Loucy (cell line): Measurements from ENCODE around the gene RAC2.

Experiments
- H2AFZ ChIP-seq: fragments of 200-600 bp; sonication (generic); 2 replicates; pipeline ENCODE4 v1.6.0; 2016; ENCODE audit warnings: antibody characterized with exemption, mild to moderate bottlenecking, low read length, moderate library complexity
- H3F3A ChIP-seq: fragments of 200-600 bp; 2 replicates; pipeline ENCODE4 v1.6.0; 2016; ENCODE audit warnings: antibody characterized with exemption, low read depth, mild to moderate bottlenecking
- H3K27me3 ChIP-seq: fragments of 200-600 bp; sonication (generic); 2 replicates; pipeline ENCODE4 v1.6.1; 2014; ENCODE audit warnings: low read length, mild to moderate bottlenecking; ENCODE audit not compliant: insufficient read depth, poor library complexity, severe bottlenecking
- H3K36me3 ChIP-seq: fragments of 200-600 bp; sonication (generic); 2 replicates; pipeline ENCODE4 v1.6.1; 2016; ENCODE audit warnings: low read length; ENCODE audit not compliant: insufficient read depth
- H3K4me1 ChIP-seq: fragments of 200-600 bp; sonication (generic); 2 replicates; pipeline ENCODE4 v1.5.1; 2014; ENCODE audit warnings: low read length, mild to moderate bottlenecking; ENCODE audit not compliant: insufficient read depth, poor library complexity, severe bottlenecking
- H3K4me2 ChIP-seq: fragments of 200-600 bp; sonication (generic); 2 replicates; pipeline ENCODE4 v1.6.0; 2014; ENCODE audit warnings: antibody characterized with exemption, low read length, low read depth, mild to moderate bottlenecking; ENCODE audit not compliant: poor library complexity, severe bottlenecking
- H3K4me3 ChIP-seq: fragments of 200-600 bp; sonication (generic); 2 replicates; pipeline ENCODE4 v1.5.1; 2014; ENCODE audit warnings: low read length, mild to moderate bottlenecking, mixed read lengths; ENCODE audit not compliant: poor library complexity, severe bottlenecking
- H3K79me2 ChIP-seq: fragments of 200-600 bp; sonication (generic); 2 replicates; pipeline ENCODE4 v1.6.1; 2014; ENCODE audit warnings: low read length; ENCODE audit not compliant: insufficient read depth
- H3K9ac ChIP-seq: fragments of 200-600 bp; sonication (generic); 2 replicates; pipeline ENCODE4 v1.6.0; 2014; ENCODE audit warnings: mild to moderate bottlenecking, low read depth, low read length, moderate library complexity; ENCODE audit not compliant: poor library complexity, severe bottlenecking
- H3K9me2 ChIP-seq: fragments of 200-600 bp; sonication (generic); replicated peaks from 2 replicates; pipeline ENCODE4 v1.6.1; 2016; ENCODE audit warnings: low read depth, low read length, mixed read lengths
- H3K9me3 ChIP-seq: fragments of 200-600 bp; sonication (generic); 2 replicates; pipeline ENCODE4 v1.6.1; 2014; ENCODE audit warnings: mild to moderate bottlenecking, antibody characterized with exemption, low read length, low read depth; ENCODE audit not compliant: insufficient read depth
- H4K20me1 ChIP-seq: fragments of 200-600 bp; sonication (generic); 2 replicates; pipeline ENCODE4 v1.6.0; 2014; ENCODE audit warnings: antibody characterized with exemption, low read length, mild to moderate bottlenecking; ENCODE audit not compliant: insufficient read depth, poor library complexity, severe bottlenecking
- CTCF ChIP-seq: fragments of 200-600 bp; sonication (generic); conservative IDR thresholded peaks from 2 replicates; pipeline ENCODE4 v1.5.1; 2014; ENCODE audit warnings: mild to moderate bottlenecking, antibody characterized with exemption, low read length
- EZH2phosphoT487 ChIP-seq: fragments of 200-600 bp; IDR thresholded peaks from 2 replicates; pipeline ENCODE4 v1.6.1; 2018; ENCODE audit warnings: antibody characterized with exemption, mild to moderate bottlenecking, moderate library complexity, borderline replicate concordance

The RAC2 gene

GRCh38 chr22:37244922-37245722 lies 1.1 kb upstream of the RAC2 start:
- Histone ChIP-seq H3K9ac (peak overlapping the region; percentile 99), H3K27me3 (peaks cover 7% of the 10 kb centered on the region), H2AFZ (no peak overlapping the region), H4K20me1 (peaks cover 27% of the 10 kb centered on the region), H3K36me3 (peaks cover 16% of the 10 kb centered on the region; the same call in 1 of the 2 replicates), H3K4me3 (peak overlapping the region; percentile 94), H3K79me2 (peaks cover 39% of the 10 kb centered on the region), H3K9me3 (no peaks in the 10 kb centered on the region), H3F3A (peaks cover 12% of the 10 kb centered on the region; the same call in 1 of the 2 replicates), H3K4me2 (peak overlapping the region; percentile 98), H3K4me1 (peaks cover 43% of the 10 kb centered on the region), H3K9me2 (no peaks in the 10 kb centered on the region)
- TF ChIP-seq CTCF (no peak), EZH2phosphoT487 (no peak)

DNA sequence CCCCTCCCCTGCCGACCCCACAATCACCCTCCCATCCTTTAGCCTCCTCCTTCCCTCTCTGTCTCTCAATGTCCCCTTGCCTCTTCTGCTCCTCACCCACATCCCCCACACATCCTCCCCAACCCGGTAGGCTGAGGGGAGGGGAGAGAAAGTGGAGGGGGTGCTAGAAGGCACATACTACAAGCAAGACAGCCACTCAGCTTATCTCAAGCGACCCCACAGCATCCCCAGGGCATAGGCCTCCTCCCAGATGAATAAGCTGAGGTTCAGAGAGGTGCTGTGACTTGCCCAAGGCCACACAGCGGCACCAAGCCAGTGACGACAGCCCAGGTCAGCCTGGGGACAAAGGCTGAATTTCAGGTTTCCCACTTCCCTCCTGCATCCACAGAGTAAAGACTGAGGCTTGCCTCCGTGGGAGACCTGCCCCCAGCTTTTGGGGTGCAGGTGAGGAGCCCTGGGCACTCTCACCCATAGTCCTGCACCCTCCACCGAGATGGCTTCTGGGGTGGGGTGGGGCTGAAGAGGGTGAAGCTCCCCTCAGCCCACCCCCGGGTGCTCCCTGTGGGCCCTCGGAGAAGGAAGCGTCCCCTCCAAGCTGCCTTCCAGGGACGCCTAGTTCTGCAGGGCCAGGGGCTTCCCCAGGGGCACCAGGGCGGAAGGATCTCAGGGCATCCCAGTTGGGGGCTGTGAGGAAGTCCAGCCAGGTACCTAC lies 511 bp downstream of the RAC2 start:
- Histone ChIP-seq H3K36me3 (peaks cover 30% of the 10 kb centered on the region; the same call in 1 of the 2 replicates), H3K4me2 (peak overlapping the region; percentile 98), H3K9ac (peak overlapping the region; percentile 99), H3K4me1 (peaks cover 57% of the 10 kb centered on the region), H3K9me3 (no peaks in the 10 kb centered on the region), H3K79me2 (peaks cover 55% of the 10 kb centered on the region), H4K20me1 (peaks cover 43% of the 10 kb centered on the region), H3K4me3 (peak overlapping the region; percentile 94), H3F3A (peaks cover 12% of the 10 kb centered on the region; the same call in 1 of the 2 replicates), H3K9me2 (no peaks in the 10 kb centered on the region), H2AFZ (no peak overlapping the region), H3K27me3 (peaks cover 7% of the 10 kb centered on the region)
- TF ChIP-seq CTCF (no peak), EZH2phosphoT487 (no peak)

GRCh38 chr22:37242395-37242918 lies 1.6 kb downstream of the RAC2 start:
- Histone ChIP-seq H3K9ac (peak overlapping the region; percentile 99), H3K36me3 (peaks cover 36% of the 10 kb centered on the region; the same call in 1 of the 2 replicates), H2AFZ (no peak overlapping the region), H4K20me1 (peaks cover 54% of the 10 kb centered on the region), H3K9me2 (no peaks in the 10 kb centered on the region), H3K79me2 (peaks cover 66% of the 10 kb centered on the region), H3K4me1 (peaks cover 62% of the 10 kb centered on the region), H3K4me2 (peak overlapping the region; percentile 98), H3K27me3 (peaks cover 7% of the 10 kb centered on the region), H3K9me3 (no peaks in the 10 kb centered on the region), H3F3A (peaks cover 12% of the 10 kb centered on the region; the same call in 1 of the 2 replicates), H3K4me3 (peak overlapping the region; percentile 94)
- TF ChIP-seq CTCF = no peak
- no peak for TF ChIP-seq EZH2phosphoT487
